Ishikawa (cell line): ENCODE measurements around the gene UBE2I.

ENCODE experiments used
- CEBPB ChIP-seq: IDR thresholded peaks from 2 replicates; pipeline ENCODE4 v1.6.1; 2012
- CREB1 ChIP-seq: IDR thresholded peaks from 2 replicates; pipeline ENCODE4 v1.6.1; 2012; ENCODE audit warnings: low read depth
- EGR1 ChIP-seq: IDR thresholded peaks from 2 replicates; pipeline ENCODE4 v1.6.1; 2012
- EP300 ChIP-seq: IDR thresholded peaks from 2 replicates; pipeline ENCODE4 v1.6.1; 2012; ENCODE audit warnings: borderline replicate concordance
- FOXM1 ChIP-seq: IDR thresholded peaks from 2 replicates; pipeline ENCODE4 v1.6.1; 2012; ENCODE audit warnings: low read depth, borderline replicate concordance
- RAD21 ChIP-seq: IDR thresholded peaks from 2 replicates; pipeline ENCODE4 v1.6.1; 2012; ENCODE audit warnings: low read depth
- TAF1 ChIP-seq: IDR thresholded peaks from 2 replicates; pipeline ENCODE4 v1.6.1; 2012; ENCODE audit warnings: low read depth, mild to moderate bottlenecking
- TCF12 ChIP-seq: IDR thresholded peaks from 2 replicates; pipeline ENCODE4 v1.6.1; 2012; ENCODE audit warnings: low read depth
- YY1 ChIP-seq: IDR thresholded peaks from 2 replicates; pipeline ENCODE4 v1.6.1; 2012; ENCODE audit warnings: low read depth
- ZBTB7A ChIP-seq: IDR thresholded peaks from 2 replicates; pipeline ENCODE4 v1.6.1; 2012; ENCODE audit warnings: low read depth
- TF ChIP-seq, protein P1 (sequence below): IDR thresholded peaks from 2 replicates; pipeline ENCODE4 v1.6.1; 2012
- TF ChIP-seq, protein P2 (sequence below): IDR thresholded peaks from 2 replicates; pipeline ENCODE4 v1.6.1; 2012; ENCODE audit warnings: low read depth, mild to moderate bottlenecking

DNA sequence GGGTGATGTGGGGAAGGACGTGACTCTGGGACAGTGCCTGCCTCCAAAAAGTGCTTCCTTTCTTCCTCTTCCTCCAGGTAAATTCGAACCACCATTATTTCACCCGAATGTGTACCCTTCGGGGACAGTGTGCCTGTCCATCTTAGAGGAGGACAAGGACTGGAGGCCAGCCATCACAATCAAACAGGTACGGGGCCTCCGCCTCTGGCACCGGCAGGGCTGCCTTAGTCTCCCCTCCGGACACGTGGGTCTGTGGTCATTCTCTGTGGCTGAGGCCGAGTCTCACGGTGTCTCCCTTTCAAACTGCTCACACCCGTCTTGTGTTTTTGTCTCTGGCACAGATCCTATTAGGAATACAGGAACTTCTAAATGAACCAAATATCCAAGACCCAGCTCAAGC lies 10.7 kb downstream of the UBE2I start:
- TF ChIP-seq RAD21: no peak
- TF ChIP-seq EP300: no peak
- TF ChIP-seq, protein P1, sequence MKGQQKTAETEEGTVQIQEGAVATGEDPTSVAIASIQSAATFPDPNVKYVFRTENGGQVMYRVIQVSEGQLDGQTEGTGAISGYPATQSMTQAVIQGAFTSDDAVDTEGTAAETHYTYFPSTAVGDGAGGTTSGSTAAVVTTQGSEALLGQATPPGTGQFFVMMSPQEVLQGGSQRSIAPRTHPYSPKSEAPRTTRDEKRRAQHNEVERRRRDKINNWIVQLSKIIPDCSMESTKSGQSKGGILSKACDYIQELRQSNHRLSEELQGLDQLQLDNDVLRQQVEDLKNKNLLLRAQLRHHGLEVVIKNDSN: no peak
- no peak for TF ChIP-seq TCF12
- TF ChIP-seq TAF1: no peak
- TF ChIP-seq EGR1: no peak
- no peak for TF ChIP-seq CREB1
- TF ChIP-seq FOXM1: no peak
- TF ChIP-seq, protein P2, sequence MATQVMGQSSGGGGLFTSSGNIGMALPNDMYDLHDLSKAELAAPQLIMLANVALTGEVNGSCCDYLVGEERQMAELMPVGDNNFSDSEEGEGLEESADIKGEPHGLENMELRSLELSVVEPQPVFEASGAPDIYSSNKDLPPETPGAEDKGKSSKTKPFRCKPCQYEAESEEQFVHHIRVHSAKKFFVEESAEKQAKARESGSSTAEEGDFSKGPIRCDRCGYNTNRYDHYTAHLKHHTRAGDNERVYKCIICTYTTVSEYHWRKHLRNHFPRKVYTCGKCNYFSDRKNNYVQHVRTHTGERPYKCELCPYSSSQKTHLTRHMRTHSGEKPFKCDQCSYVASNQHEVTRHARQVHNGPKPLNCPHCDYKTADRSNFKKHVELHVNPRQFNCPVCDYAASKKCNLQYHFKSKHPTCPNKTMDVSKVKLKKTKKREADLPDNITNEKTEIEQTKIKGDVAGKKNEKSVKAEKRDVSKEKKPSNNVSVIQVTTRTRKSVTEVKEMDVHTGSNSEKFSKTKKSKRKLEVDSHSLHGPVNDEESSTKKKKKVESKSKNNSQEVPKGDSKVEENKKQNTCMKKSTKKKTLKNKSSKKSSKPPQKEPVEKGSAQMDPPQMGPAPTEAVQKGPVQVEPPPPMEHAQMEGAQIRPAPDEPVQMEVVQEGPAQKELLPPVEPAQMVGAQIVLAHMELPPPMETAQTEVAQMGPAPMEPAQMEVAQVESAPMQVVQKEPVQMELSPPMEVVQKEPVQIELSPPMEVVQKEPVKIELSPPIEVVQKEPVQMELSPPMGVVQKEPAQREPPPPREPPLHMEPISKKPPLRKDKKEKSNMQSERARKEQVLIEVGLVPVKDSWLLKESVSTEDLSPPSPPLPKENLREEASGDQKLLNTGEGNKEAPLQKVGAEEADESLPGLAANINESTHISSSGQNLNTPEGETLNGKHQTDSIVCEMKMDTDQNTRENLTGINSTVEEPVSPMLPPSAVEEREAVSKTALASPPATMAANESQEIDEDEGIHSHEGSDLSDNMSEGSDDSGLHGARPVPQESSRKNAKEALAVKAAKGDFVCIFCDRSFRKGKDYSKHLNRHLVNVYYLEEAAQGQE: no peak
- TF ChIP-seq CEBPB: no peak
- no peak for TF ChIP-seq YY1
- no peak for TF ChIP-seq ZBTB7A
